VCaP (cell line): ENCODE data around the gene UNC93B1.
A peak's percentile ranks its signal among the peaks of the same experiment; 100 is the strongest.

ENCODE experiments used
- H3K27ac ChIP-seq: fragments of 450-650 bp; 2 replicates; pipeline ENCODE4 v1.5.1; 2017
- TF ChIP-seq, protein P1 (sequence below): fragments of 450-650 bp; conservative IDR thresholded peaks from 2 replicates; pipeline ENCODE4 v1.5.1; 2017; ENCODE audit warnings: mild to moderate bottlenecking, moderate library complexity

The UNC93B1 gene

DNA sequence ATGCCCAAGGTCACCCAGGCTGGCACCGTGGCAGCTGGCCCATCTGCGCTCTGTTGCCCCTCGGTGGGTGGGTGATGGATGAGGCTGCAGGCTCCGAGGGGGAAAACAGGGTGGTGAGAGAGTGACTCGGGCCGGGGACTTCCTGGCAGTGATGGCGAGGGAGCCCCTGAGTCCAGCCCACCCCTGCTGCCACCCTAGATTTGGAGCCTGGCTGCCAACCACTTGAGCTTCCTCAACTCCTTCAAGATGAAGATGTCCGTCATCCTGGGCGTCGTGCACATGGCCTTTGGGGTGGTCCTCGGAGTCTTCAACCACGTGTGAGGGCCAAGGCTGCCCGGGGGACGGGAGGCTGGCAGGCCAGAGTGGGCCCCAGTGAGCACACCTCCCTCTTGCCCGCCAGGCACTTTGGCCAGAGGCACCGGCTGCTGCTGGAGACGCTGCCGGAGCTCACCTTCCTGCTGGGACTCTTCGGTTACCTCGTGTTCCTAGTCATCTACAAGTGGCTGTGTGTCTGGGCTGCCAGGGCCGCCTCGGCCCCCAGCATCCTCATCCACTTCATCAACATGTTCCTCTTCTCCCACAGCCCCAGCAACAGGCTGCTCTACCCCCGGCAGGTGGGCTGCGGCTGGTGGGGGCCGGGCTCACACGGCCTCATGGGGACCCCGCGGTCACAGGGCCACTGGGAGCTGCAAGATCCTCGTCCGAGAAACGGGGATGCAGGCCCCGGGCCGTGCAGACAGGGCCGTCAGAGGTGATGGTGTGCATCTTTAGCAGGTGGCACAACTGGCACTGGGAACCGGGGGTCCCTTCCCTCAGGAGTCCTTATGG is 45.0 kb upstream of the UNC93B1 start:
- TF ChIP-seq, protein P1, sequence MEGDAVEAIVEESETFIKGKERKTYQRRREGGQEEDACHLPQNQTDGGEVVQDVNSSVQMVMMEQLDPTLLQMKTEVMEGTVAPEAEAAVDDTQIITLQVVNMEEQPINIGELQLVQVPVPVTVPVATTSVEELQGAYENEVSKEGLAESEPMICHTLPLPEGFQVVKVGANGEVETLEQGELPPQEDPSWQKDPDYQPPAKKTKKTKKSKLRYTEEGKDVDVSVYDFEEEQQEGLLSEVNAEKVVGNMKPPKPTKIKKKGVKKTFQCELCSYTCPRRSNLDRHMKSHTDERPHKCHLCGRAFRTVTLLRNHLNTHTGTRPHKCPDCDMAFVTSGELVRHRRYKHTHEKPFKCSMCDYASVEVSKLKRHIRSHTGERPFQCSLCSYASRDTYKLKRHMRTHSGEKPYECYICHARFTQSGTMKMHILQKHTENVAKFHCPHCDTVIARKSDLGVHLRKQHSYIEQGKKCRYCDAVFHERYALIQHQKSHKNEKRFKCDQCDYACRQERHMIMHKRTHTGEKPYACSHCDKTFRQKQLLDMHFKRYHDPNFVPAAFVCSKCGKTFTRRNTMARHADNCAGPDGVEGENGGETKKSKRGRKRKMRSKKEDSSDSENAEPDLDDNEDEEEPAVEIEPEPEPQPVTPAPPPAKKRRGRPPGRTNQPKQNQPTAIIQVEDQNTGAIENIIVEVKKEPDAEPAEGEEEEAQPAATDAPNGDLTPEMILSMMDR, result no peak
- H3K27ac ChIP-seq, result no peak overlapping the region; the same call in 1 of the 2 replicates

DNA sequence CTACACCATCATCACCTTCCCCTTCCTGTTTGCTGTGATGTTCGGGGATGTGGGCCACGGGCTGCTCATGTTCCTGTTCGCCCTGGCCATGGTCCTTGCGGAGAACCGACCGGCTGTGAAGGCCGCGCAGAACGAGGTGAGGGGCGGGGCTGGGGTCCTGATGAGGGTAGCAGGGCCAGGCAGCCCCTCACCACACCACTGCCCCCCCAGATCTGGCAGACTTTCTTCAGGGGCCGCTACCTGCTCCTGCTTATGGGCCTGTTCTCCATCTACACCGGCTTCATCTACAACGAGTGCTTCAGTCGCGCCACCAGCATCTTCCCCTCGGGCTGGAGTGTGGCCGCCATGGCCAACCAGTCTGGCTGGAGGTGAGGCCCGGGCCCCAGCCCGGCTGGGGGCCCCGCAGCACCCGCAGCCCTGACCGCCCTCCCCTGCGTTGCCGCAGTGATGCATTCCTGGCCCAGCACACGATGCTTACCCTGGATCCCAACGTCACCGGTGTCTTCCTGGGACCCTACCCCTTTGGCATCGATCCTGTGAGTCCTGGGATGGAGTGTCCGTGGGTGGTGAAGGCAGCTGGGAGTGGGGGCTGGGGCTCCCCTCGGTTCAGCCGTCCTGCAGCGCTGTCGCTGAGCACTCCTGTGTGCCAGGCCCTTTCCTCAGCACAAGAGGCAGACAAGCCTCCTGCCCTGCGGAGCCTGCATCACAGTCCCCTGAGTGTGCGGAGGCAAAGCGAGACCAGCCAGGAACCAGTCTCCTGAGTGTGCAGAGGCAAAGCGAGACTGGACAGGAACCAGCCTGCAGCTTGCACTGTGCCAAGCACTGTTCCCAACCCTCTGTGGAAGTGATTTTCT is 43.8 kb upstream of the UNC93B1 start:
- H3K27ac ChIP-seq, result no peak overlapping the region
- TF ChIP-seq, protein P1, result no peak

DNA sequence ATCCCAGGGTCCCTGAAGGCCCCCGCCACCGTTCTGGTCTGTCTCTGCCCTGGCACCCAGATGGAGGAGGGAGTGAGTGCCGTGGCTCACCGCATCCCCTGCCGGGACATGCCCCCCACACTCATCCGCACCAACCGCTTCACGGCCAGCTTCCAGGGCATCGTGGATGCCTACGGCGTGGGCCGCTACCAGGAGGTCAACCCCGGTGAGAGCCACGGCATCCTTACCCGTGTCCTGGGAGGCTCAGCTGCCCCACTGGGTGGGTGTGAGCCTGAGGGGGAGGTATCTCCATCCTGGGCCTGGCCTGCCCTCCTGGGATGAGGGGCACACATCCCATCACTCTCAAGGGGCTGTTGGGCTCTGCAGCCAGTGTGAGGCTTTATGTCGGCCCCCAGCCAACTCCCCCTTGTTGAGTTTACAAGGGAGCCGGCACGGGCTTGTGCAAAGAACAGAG is 41.0 kb upstream of the UNC93B1 start:
- TF ChIP-seq, protein P1, result no peak
- H3K27ac ChIP-seq, result no peak overlapping the region

DNA sequence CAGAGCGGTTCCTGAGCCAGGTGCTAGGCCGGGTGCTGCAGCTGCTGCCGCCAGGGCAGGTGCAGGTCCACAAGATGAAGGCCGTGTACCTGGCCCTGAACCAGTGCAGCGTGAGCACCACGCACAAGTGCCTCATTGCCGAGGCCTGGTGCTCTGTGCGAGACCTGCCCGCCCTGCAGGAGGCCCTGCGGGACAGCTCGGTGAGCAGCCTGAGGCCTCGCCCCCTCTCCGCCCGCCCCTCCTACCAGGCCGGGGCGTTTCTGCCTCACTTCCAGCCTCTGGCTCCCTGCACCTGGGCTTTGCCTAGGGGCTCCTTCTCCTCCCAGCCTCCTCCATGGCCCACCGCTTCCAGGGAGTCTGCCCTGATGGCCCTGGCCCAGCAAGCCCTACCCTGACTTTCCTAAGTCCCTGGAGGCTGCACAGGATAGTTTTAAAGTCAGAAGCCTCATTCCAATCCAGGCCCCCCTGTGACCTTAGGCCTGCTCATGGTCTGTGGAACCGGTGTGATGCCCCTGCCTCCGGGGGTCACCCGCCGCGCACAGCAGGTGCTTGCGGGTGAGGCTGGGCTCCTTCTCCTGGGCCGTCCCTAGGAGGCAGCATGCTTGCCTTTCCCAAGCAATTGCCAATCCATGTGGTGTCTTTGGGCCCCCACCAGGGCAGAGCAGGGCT is 40.4 kb upstream of the UNC93B1 start:
- H3K27ac ChIP-seq, result peak overlapping the region; percentile 3; the same call in 1 of the 2 replicates
- TF ChIP-seq, protein P1, result no peak

DNA sequence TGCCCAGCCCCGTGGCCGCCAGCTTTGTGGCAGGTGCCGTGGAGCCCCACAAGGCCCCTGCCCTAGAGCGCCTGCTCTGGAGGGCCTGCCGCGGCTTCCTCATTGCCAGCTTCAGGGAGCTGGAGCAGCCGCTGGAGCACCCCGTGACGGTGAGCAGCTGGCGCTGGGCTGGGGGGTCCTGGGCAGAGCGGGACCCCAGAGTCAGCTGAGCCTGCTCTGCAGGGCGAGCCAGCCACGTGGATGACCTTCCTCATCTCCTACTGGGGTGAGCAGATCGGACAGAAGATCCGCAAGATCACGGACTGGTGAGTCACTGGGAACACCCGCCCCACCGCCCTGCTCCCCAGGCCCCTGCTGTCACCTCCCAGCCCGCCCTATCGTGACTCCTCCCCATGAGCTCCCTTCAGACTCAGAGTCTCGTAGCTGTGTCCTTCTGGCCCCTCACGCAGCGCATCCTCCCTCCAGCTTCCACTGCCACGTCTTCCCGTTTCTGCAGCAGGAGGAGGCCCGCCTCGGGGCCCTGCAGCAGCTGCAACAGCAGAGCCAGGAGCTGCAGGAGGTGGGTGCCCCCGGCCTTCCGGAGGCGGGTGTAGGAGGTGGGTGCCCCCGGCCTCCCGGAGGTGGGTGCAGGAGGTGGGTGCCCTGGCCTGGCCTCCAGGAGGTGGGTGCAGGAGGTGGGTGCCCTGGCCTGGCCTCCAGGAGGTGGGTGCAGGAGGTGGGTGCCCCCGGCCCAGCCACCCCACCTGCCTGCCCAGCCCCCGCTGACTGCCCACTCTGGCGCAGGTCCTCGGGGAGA is 39.6 kb upstream of the UNC93B1 start:
- peak overlapping the region; percentile 3; the same call in 1 of the 2 replicates for H3K27ac ChIP-seq
- TF ChIP-seq, protein P1, result no peak

DNA sequence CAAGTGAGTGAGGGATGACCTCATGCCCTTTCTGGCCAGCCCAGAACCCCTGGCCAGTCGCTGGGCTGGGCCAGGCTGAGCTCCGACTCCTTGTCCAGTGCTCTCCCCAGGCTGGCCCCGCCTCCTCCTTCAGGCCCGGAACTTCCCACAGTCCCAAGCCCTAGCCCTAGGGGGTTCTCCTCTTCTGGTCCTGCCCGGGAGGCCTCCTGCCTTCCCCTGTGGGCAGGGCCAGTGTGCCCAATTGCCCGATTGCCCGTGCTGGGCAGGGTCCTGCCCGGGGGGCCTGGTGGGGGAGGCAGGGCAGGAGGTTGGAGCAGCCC is 39.1 kb upstream of the UNC93B1 start:
- peak overlapping the region; percentile 3; the same call in 1 of the 2 replicates for H3K27ac ChIP-seq
- TF ChIP-seq, protein P1, result no peak
